HL-60/S4 (cell line): ENCODE data around the gene LATS2.

Source experiments
- in situ Hi-C: fragments of 300-500 bp; cut with MboI; formaldehyde crosslinking; loops from 2 replicates; pipeline ENCODE4 v1.14.3; 2022; ENCODE audit warnings: low sequenced_read_pairs

The LATS2 gene

DNA sequence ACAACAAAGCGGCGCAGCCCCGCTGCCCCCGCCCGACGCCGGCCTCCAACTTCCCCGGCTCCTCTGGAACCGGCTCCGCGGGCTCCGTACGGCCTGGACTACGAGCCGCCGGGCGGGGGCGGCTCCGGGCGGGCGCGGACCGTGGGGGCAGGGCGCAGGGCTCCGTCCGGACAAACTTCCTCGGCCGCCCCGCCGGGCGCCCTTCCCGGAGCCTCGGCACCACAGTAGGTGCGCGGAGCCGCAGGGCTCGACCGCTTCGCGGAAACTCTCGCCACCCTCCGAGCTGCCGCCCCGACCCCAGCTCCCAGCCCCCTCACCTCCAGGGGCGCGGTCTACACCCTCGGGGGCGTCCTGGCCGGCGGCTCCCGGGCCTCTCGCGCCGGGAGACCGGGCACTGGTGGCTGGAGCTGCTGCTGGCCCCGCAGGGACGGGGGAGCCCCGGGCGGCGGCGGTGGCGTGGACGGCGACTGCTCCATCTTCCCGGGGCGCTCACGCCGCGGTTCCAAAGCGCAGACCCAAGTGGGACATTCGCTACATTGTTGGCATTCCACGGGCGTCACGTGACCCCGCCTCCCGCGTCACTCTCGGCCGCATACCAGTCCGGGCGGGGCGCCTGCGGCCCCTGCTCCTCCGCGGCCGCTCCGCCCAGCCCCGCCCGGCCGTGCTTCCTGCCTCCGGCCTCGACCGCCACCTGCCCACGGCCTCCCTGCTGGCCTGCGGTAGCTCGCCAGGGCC is at the start of gene LATS2:
TSS of gene LATS2 (minus strand) at position 558 of the 735 bp plus-strand sequence. CDS start 15,560 bp downstream, outside the sequence.
- in situ Hi-C loops = no loop called here

DNA sequence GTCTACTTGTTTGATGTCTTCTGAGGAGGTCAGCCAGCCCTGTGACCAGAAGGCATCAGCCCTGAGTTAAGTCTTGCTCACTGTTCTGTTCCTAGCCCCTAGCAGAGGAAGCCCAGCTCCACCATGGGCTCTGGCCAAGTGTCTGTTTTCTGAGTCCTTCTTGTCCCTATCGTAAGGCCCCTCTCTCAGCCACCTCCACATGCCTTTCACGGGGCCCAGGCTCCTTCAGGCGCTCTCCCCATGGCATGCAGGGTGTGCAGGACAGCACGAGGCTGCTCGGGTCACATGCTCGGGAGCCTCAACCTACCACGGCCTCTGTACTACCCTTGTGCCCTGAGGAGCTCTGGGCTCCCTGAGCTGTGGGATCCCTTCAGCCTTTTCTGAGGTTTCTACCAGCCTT is 47.8 kb upstream of the LATS2 start:
- in situ Hi-C loops = no loop called here

DNA sequence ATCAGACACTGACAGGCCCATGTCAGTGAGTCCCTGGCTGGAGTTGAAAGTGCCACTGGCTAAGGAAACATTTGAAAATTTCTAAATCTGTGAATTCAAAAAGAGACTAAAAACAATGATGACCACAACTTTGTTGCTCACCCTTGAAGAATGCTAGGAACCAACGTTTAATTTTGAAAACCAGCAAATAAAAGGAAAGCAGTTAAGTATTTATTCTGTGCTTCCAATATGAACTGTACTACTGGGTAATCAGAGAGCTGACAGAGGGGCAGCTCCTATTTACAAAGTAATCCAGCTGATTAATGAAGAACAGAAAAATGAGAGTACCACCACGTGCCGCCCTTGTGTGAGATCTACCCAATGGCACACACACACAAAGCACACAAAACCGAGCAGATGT is 44.7 kb upstream of the LATS2 start:
- in situ Hi-C loops = no loop called here

DNA sequence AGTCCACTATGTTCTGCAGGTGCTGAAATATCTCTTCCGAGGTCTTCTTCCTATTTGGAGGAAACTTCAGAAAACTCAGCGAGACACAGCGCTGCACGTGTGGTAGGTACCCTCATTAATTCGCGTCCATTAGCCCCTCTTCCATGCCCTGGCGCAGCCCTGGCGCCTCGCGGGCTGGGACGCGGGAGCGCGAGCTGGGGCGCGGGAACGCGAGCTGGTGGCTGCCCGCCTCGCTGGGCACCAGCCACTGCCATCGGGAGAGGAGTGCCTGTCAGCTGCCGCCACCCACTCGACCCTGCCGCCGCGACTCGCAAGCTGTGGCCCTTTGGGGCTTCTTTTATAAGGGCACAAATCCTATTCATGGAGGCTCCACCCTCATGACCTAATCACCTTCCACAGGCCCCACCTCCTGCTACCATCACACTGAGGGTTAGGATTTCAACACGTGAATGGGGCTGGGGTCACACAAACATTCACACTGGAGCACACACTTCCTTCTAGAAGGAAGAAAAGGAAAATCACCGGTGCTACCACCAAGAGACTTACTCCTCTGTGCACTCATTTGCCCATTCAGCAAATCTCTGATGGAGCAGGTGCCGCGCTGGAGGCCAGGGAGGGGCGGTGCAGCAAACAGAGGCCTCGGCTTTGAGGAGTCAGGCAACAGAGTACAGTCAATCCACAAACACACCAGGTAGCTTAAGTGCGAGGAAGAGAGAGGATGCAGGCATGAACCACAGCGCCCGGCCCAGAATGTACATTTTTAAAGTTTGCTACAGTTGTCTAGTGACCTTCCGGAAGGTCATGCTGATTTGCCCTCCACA is 43.0 kb upstream of the LATS2 start:
- in situ Hi-C loops = no loop called here

GRCh38 chr13:21101865-21102576 is 40.6 kb upstream of the LATS2 start:
- in situ Hi-C loops = no loop called here

DNA sequence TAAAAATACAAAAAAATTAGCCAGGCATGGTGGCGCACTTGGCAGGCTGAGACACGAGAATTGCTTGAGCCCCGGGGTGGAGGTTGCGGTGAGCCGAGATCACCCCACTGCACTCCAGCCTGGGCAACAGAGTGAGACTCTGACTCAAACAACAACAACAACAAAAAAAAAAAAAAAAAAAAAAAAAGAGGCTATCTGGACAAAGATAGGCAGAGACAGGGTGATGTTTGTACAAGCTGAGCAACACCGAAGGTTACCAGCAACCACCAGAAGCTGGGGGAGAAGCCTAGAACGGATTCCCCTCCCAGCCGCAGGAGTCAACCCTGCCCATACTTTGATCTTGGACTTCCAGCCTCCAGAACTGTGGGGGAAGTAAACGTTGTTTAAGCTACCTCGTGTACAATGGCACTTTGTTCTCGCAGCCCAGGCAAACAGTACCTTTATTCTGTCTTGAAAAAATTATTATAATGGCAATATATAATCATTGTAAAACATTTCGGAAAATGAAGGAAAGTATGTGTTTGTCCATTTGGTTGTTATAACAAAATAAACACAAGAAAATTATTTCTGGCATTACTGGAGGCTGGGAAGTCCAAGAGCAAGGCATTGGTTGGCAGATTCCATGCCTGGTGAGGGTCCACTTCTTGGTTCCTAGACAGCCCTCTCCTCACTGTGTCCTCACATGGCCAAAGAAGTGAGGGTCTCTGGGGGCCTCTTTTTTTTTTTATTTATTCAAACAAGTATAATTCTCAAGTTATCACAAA is 39.8 kb upstream of the LATS2 start:
- in situ Hi-C loops = no loop called here

GRCh38 chr13:21100211-21100610 is 38.8 kb upstream of the LATS2 start:
- in situ Hi-C loops = no loop called here

- in situ Hi-C loops = no loop called here
Observed at GRCh38 chr13:21095311-21095710, 33.9 kb upstream of the LATS2 start.

DNA sequence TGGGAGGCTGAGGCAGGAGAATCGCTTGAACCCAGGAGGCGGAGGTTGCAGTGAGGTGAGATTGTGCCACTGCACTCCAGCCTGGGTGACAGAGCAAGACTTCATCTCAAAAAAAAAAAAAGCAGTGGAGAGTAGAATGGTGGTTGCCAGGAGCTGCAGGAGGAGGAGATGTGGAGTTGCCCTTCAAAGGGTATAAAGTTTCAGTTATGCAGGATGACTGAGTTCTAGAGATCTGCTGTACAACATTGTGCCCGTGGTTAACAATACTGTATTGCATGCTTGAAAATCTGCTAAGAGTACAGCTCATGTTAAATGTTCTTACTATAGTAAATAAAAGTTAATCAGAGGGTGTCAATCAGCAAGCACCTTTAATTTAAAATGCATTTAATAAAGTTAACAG is 28.4 kb upstream of the LATS2 start:
- in situ Hi-C loops = no loop called here

DNA sequence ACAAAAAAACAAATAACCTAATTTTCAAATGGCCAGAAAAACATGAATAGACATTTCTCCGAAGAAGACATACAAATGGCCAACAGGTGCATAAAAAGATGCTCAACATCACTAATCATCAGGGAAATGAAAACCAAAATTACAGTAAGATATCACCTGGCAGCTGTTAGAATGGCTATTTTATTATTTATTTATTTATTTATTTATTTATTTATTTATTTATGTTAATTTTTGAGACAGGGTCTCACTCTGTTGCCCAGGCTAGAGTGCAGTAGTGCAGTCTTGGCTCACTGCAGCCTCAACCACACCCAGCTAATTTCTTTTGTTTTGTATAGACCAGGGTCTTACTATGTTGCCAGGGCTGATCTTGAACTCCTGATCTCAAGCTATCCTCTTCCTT is 27.1 kb upstream of the LATS2 start:
- in situ Hi-C loops = no loop called here

- in situ Hi-C loops = no loop called here
Observed at GRCh38 chr13:21086929-21087328, 25.5 kb upstream of the LATS2 start.

- in situ Hi-C loops = no loop called here
Observed at GRCh38 chr13:21081926-21082325, 20.5 kb upstream of the LATS2 start.

DNA sequence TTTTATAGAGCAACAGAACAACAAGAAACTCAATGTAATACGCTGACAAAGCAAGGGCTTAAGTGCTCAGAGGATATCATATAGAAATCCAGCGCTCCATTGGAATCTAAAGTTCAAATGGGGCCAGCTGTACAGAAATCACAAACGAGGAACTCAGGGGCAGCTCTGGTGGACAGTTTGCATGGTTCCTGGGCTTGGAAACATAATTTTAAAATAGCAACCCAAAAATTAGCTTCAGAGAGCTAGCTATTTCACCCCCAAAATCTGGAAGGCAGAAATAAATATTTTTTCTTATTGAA is 19.2 kb upstream of the LATS2 start:
- in situ Hi-C loops = no loop called here

DNA sequence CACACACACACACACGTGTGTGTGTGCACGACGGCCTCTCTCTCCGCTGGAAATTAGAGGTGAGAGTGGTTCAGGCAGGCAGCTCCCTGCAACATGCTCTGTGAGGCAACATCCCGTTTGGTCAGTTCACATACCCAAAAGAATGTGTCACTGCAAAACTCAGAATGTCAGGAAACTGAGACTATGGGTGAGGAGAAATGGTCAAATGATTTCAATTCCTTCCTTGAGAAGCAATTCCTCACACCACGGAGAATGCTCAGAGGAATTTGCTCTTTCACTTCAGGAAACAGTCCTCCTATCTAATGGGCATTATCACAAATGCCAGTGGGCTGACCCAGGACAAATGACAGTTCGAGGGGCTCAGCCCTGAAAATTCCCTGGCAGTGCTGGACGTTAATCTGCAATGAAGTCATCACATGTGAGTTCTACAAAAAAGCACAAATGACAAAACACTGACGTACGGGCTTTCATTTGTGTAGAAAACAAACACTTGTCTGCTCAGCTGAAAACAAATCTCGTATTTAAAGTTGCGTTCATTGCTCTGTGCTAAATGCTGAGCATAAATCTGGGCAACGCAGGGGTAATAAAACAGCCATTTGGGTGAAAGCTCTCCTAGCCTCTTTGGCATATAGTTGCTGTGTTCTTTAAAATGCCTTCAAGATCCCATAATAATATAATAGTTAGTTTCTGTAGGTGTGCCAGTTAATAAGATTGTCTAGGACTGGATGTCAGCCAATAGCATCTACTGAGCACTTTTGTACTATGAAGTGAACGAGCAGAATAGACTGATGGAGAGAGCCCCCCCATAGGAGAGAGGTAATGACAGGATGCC is 18.6 kb upstream of the LATS2 start:
- in situ Hi-C loops = no loop called here

- in situ Hi-C loops = no loop called here
Observed at GRCh38 chr13:21079221-21079620, 17.8 kb upstream of the LATS2 start.

DNA sequence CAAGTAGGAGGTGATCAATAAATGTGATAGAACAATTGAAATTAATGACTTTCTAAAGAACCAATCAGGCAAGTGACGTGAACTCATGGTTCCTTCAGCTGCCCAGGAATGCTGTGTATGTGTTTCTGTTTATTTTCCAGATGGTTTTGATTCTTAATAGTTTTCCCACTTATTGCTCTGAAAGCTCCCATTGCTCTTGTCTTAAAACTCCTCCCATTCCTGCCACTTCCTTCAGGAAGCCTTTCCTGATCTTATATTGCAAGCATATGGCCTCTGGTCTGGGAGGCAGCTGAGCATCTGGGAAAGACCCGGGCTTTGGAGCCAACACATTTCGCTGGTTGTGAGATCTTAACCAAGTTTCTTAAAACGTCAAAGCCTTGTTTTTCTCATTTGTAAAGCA is 17.1 kb upstream of the LATS2 start:
- in situ Hi-C loops = no loop called here

GRCh38 chr13:21077788-21078353 is 16.5 kb upstream of the LATS2 start:
- in situ Hi-C loops = no loop called here

- in situ Hi-C loops = no loop called here
Observed at GRCh38 chr13:21077076-21077787, 15.8 kb upstream of the LATS2 start.

DNA sequence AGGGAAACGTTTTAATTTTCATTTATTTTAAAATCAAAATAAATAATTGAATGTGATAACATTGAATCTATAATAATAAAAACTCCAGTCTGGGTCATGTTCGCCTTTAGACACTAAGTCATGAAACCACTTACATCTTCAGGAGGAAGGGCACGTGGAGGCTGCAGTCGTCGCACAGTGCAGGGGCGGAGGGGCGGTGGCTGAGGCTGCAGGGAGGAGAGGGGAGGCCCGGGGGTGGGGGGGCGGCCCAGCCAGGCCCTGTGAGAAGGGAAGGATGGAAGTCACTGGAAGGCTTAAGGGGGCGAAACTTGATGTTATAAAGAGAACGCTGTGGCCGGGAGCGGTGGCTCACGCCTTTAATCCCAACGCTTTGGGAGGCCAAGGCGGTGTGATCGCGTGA is 14.9 kb upstream of the LATS2 start:
- in situ Hi-C loops = no loop called here
